GM12872 (cell line): ENCODE results near the gene RBM4.

Experiments used
- CTCF ChIP-seq: IDR thresholded peaks from 3 replicates; pipeline ENCODE4 v1.5.1; 2011; ENCODE audit warnings: low read depth, mild to moderate bottlenecking, low read length, moderate library complexity; ENCODE audit not compliant: insufficient read depth

RBM4 gene

GRCh38 chr11:66674964-66675602 is 36.6 kb downstream of the RBM4 start:
- TF ChIP-seq CTCF: no peak

DNA sequence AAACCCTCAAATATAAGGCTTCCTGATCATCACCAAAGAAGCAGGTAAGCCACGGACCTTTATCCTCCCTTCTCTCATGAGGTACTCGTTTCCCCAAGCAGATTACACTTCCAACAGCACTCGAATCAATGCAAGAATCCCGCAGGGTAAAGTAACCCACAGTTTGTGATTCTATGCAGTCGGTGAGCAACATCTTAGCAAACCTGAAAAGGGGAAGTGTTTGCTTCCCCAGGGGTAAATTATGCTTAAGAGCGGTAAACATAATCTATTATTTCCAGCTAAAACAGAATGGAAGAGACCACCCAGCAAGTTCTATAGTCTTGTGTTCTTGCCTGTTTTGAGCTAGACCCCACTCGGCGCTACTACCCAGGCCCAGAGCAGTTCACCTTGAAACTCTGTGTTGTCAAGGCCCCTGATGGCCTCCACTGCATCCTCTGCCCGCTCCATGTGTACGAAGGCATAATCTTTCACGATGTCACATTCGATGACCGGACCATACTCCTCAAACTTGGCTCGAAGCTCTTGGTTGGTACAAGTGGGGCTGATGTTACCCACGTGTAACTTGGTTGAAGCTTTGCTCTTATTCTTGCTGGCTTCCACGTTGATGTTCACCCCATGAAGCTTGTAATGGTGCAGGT is 37.9 kb downstream of the RBM4 start:
- no peak for TF ChIP-seq CTCF

- TF ChIP-seq CTCF: no peak
Observed at GRCh38 chr11:66676931-66677598, 38.6 kb downstream of the RBM4 start.

GRCh38 chr11:66677599-66678375 is 39.3 kb downstream of the RBM4 start, which contains the start of gene RBM4B:
Gene RBM4B (minus strand): TSS chr11:66677887. CDS start chr11:66677079, 808 bp downstream.
- no peak for TF ChIP-seq CTCF

- TF ChIP-seq CTCF: no peak
Observed at GRCh38 chr11:66680966-66681645, 42.6 kb downstream of the RBM4 start.

DNA sequence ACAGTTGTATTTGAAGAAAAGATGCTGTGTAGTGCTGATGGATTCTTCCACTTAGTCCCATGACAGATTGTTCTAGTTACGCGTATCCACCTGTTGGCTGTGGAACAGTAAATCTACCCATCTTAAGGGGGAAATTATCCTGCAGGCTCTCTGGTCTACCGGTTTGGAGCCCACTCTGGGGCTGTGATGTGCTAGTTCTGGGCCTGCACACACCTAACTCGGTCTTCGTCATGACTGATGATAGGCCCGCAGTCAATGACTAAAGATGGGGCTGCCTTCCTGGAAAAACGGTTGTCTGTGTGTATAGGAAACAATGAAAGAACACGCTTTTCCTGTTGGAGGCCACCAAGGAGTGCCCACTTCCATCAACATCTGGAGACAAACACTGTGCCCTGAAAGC is 45.4 kb downstream of the RBM4 start:
- no peak for TF ChIP-seq CTCF
